Ishikawa (cell line): Measurements from ENCODE around the gene CDC37.

Source experiments
- CREB1 ChIP-seq: IDR thresholded peaks from 2 replicates; pipeline ENCODE4 v1.6.1; 2012; ENCODE audit warnings: low read depth
- EGR1 ChIP-seq: IDR thresholded peaks from 2 replicates; pipeline ENCODE4 v1.6.1; 2012
- EP300 ChIP-seq: IDR thresholded peaks from 2 replicates; pipeline ENCODE4 v1.6.1; 2012; ENCODE audit warnings: borderline replicate concordance
- NFIC ChIP-seq: IDR thresholded peaks from 2 replicates; pipeline ENCODE4 v1.6.1; 2012
- TAF1 ChIP-seq: IDR thresholded peaks from 2 replicates; pipeline ENCODE4 v1.6.1; 2012; ENCODE audit warnings: low read depth, mild to moderate bottlenecking
- TCF12 ChIP-seq: IDR thresholded peaks from 2 replicates; pipeline ENCODE4 v1.6.1; 2012; ENCODE audit warnings: low read depth
- TEAD4 ChIP-seq: IDR thresholded peaks from 2 replicates; pipeline ENCODE4 v1.6.1; 2012
- YY1 ChIP-seq: IDR thresholded peaks from 2 replicates; pipeline ENCODE4 v1.6.1; 2012; ENCODE audit warnings: low read depth
- TF ChIP-seq, protein P1 (sequence below): IDR thresholded peaks from 2 replicates; pipeline ENCODE4 v1.6.1; 2012

DNA sequence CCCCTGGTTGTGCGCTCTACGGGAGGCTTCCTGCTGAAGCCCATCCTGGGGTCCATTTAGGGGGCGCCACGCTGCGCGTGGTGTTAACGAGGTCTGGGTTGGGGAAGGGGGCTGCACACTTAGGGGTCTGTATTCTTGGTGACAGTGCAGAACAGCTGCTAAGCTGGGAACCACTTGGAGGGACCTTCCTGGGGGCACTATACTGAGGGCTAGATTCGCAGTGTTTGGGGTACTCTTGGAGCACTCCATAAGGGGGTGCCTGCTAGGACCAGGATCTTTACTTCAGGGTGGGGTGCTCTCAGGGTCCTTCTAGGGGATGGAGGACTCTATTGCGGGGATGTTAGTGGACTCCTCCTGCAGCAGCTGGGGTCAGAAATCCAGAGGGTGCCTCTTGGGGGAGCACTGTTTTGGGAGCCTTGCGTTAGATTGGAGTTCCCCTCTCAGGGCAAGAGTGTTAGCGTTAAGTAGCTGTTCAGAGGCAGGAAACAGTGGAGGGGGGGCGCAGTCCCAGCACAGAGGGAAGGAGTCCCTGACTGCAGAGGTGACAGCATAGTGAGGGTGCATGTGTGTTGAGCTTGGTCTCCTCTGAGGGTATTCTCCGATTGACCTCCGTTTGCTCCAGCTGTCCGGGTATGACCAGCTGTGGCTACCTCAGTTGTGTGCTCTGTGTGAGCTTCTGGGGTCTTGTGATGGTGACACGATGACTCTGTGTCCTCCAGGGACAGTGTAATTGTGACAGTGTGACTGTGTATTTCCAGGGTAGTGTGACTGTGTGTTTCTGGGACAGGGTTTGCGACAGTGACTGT lies 18.1 kb upstream of the CDC37 start:
- TF ChIP-seq TAF1 (no peak), CREB1 (no peak), TCF12 (no peak), YY1 (no peak), EP300 (no peak), NFIC (no peak), EGR1 (no peak), TEAD4 (no peak)
- TF ChIP-seq, protein P1, sequence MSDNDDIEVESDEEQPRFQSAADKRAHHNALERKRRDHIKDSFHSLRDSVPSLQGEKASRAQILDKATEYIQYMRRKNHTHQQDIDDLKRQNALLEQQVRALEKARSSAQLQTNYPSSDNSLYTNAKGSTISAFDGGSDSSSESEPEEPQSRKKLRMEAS, result no peak
